ENCODE data around the gene ANKFN1.

The ANKFN1 gene

DNA sequence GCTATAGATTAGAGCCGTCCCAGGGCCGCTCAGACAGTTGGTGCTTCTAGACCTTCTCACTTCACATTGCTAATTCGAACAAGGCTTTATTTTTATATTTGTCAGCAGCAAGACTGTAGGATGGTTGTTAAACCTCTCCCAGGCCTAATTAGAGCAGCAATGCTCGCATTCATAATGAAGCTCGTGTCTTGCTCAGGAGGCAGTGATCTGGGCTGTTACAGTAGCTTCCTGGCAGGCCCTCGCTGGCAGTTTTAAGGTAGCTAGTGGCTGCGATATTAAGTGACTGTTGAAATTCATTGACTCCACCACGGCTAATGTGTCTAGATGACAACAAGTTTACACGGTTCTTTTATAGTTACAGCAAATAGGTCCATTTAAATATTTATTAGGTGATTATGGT, 23.2 kb upstream of the ANKFN1 start:
- no peak overlapping the region for H3K27ac ChIP-seq
- TF ChIP-seq CTCF (conservative IDR thresholded peaks at IDR 0.05; ENCODE audit: low read depth), result no peak
- no peak for DNase-seq (ENCODE audit: low spot score)
- ChIA-PET CTCF (interaction anchor here (0.6 kb wide), 1 partner anchor 12 kb away, joined by 3 read pairs; no protein-coding TSS in a partner anchor), POLR2A (ENCODE audit: low non-redundant PET) (no interaction called here)

GRCh38 chr17:56130631-56131030, 22.6 kb upstream of the ANKFN1 start:
- POLR2A ChIA-PET (ENCODE audit: low non-redundant PET), result no interaction called here
- no peak for DNase-seq (ENCODE audit: low spot score)
- no peak for TF ChIP-seq CTCF (conservative IDR thresholded peaks at IDR 0.05; ENCODE audit: low read depth)
- no peak overlapping the region for H3K27ac ChIP-seq
- CTCF ChIA-PET, result interaction anchor here (0.6 kb wide), 2 partner anchors 12 to 65 kb away, joined by 3 read pairs; no protein-coding TSS in a partner anchor

DNA sequence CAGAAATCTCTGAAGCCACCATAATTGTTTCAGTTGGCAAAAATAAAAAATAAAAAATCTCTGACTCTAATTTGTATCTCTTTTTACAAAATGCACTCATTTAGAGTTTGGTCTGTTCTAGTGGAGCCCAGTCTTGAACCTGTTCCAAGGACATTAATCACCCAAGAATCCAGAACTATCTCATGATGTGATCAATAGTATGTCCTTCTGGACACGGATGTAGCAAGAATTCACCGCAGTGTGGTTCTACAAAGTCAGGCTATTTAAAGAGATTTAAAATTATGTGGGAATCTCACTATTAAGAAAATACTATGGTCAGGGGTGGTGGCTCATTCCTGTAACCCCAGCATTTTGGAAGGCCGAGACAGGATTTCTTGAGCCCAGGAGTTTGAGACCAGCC, 21.8 kb upstream of the ANKFN1 start:
- no peak for DNase-seq (ENCODE audit: low spot score)
- no peak overlapping the region for H3K27ac ChIP-seq
- ChIA-PET POLR2A (ENCODE audit: low non-redundant PET) (no interaction called here), CTCF (interaction anchor here (0.6 kb wide), 1 partner anchor 64 kb away, joined by 3 read pairs; no protein-coding TSS in a partner anchor)
- TF ChIP-seq CTCF (conservative IDR thresholded peaks at IDR 0.05; ENCODE audit: low read depth), result no peak

DNA sequence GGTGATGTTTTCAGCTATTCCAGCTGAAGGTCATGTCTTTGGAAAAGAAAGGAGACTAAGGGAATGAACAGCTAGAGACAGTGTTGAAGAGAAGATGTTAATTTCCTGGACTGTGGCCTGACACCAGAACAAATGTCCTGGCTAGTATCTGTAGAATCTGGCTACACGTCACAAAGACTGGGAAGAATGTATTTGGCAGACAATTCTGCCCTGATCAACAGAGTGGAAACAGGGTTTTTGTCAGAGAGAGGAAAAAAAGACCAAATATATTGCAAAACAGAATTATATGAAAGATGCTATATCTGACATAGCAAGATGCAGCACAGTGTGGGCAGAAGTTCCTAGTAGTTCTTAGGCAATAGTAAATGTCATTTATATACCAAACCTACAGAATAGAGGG, 17.0 kb upstream of the ANKFN1 start:
- no peak for TF ChIP-seq CTCF (conservative IDR thresholded peaks at IDR 0.05; ENCODE audit: low read depth)
- no peak for DNase-seq (ENCODE audit: low spot score)
- ChIA-PET CTCF (interaction anchor here (0.7 kb wide), 1 partner anchor 9 kb away, joined by 3 read pairs; no protein-coding TSS in a partner anchor), POLR2A (ENCODE audit: low non-redundant PET) (no interaction called here)
- no peak overlapping the region for H3K27ac ChIP-seq

GRCh38 chr17:56141046-56141839, 12.0 kb upstream of the ANKFN1 start:
- H3K27ac ChIP-seq, result no peak overlapping the region
- ChIA-PET CTCF (no interaction called here), POLR2A (ENCODE audit: low non-redundant PET) (no interaction called here)
- no peak for DNase-seq (ENCODE audit: low spot score)
- no peak for TF ChIP-seq CTCF (conservative IDR thresholded peaks at IDR 0.05; ENCODE audit: low read depth)

- ChIA-PET CTCF (interaction anchor here (0.6 kb wide), 1 partner anchor 12 kb away, joined by 3 read pairs; no protein-coding TSS in a partner anchor), POLR2A (ENCODE audit: low non-redundant PET) (no interaction called here)
- peak; percentile 26 for DNase-seq (ENCODE audit: low spot score)
- H3K27ac ChIP-seq, result no peak overlapping the region
- no peak for TF ChIP-seq CTCF (conservative IDR thresholded peaks at IDR 0.05; ENCODE audit: low read depth)
Measured at GRCh38 chr17:56142325-56142724, 10.9 kb upstream of the ANKFN1 start.

Data from RWPE1 (cell line).